COR-L47 (cell line): Measurements from ENCODE around the gene CLINT1.

ENCODE experiments used
- DNase-seq: peaks from one replicate; lab custom pipeline; 2025; lab: John Stamatoyannopoulos, UW

CLINT1 gene

GRCh38 chr5:157758706-157759105 is 100.2 kb downstream of the CLINT1 start:
- DNase-seq, result no peak

DNA sequence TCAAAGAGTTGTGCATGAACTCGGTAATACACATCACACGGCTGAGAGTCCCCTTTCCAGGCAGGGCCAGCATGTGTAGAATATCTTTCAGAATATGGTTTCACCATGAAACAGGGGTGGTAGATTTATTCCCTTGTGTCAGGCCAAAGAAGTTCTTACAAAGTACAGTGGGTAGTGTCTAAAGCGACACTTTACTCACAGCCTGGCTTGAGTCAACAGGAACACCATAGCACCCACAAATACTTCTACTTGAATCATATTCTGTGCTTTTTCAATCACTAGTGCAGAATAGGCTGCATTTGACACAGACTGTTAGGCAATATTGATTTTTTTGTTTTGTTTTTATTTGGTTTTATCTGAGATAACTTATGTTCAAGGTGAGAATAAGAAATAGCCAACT is 102.8 kb downstream of the CLINT1 start:
- no peak for DNase-seq

DNA sequence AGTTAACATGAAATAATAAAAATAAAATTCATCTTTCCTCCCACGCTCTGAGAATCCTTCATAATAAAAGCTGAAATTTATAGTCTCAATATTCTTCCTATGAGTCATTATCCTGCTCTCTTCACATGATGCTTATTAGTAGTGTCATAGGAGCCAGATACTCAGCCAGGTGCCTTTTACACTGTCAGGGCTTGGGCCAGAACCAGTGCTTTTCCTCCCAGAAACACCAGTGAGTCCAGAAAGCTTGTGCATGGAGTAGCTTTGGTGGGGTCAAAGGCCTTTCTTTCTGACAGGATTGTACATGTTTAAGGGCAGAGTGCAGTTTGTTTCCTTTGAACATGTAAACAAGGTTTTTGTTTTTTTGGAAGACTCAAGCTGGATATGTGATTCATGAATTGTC is 108.6 kb downstream of the CLINT1 start:
- no peak for DNase-seq

GRCh38 chr5:157749462-157749799 is 109.5 kb downstream of the CLINT1 start:
- DNase-seq, result no peak

DNA sequence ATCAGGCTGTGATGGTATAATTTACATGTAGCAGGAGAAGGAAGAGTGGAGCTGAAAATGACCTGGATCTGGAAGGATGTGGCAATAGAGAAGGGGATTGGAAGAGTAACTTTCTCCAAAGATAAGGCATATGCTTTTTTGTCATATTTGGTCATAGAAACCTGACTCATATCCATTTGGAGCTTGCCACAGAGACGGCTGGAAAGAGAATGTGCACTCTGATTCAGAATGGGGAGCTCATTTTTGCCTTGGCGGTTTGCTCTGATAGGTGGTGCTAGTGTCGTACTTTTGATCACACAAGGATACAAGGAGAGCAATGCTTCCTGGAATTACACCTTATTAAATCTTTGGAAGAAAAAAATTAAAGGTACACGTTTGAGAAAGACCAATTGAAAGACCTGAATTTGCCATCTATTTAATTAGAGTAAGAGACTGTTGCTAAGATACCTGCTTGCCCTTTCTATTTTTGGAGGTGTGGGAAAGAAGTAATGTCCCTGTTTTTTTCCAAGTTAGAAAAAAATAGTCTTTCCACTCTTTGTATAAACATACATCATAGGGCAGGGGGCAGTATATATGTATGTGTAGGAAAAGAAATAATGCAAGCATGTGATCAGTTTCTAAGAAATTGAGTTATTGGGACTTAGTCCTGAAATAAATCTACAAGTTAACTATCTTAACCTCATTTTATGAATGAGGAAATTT is 110.0 kb downstream of the CLINT1 start:
- DNase-seq, result no peak

GRCh38 chr5:157747766-157748700 is 110.9 kb downstream of the CLINT1 start:
- DNase-seq, result no peak

DNA sequence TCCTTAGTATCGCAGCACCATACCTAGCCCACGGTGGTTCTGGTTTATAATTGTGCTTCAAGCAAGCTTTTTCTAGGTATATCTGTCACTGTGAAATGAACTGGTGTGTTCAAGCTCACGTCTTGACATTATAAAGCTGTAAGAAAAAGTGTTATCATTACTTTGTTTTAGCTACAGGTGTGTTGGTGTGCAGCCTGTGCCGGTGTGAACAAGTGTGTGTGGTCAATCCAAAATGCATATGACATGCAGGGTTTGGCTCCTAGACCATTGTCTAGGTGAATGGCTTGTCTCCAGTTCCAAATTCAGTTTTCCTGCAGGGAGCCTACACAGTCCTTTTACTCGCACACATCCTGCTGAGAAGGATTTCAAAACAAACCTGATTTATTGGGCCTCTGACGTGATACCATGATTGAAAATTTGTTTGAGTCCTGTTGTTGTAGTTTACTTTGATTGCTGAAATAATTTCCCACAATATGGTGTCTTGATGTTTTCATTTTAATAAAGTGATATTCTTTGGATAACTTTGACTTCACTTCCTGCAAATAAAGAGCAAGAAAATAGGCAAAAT is 111.7 kb downstream of the CLINT1 start:
- no peak for DNase-seq

GRCh38 chr5:157745041-157745456 is 113.9 kb downstream of the CLINT1 start:
- DNase-seq, result no peak

GRCh38 chr5:157744051-157745011 is 114.6 kb downstream of the CLINT1 start:
- DNase-seq, result no peak

GRCh38 chr5:157743163-157744050 is 115.5 kb downstream of the CLINT1 start, which contains the start of gene LSM11:
Gene LSM11, plus strand, starts transcription at chr5:157743712. Its CDS starts 39 bp downstream, at chr5:157743751.
- peak; percentile 70 for DNase-seq

- DNase-seq, result no peak
Measured at GRCh38 chr5:157741131-157741530, 117.8 kb downstream of the CLINT1 start.

DNA sequence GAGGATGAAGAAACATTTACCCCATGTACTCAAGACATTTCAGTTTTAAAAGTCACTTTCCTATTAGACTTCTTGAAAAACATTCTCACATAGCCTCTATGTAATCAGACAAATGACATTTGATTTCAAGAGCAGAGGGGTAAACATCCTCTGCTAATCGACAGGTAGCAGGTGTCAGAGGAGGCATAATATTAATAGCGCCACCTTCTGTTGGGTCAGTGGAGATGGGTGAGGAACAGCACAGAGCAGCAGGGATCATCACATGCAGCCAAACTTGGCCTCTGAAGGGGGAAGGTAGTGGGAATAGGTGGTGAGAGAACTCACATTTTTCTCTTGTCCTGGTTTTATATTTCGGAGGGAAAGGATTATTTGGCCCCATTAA is 118.7 kb downstream of the CLINT1 start:
- DNase-seq, result peak; percentile 20

DNA sequence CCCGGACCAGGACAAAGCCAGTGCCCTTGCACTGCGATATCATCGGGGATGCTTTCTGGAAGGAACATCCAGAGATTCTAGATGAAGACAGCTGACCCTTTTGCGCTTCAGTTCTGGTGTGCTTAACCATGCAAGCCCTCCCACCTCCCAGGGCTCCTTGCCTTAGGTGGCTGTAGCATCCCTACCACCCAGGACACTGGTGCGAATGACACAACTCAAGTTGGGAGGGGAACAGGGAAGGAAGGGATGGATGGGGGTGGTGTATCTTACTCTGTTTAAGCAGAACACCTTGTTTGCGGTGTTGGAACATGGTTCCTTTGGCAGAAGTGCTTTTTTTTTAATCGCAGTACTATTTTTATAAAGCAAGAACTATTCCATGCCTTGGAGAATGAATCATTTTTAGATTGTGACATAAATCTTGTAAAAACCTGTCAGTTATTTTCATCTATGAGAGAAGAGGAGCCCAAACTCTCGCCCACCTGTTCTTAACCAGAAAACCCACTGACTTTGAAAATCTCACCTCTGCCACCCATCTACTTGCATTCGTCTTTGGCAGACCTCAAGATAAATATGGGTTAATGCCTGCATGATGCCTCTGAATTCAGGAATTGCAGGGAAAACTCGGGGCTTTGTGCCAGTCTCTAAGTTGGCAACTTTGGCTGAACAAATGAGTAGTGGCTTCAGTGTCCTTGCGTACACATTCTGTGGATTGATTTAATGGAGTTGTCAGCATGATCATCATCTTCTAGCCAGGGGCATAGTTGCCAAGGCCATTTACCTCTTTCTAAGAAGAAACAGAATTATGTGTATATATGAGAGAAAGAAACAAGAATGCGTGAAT is 119.3 kb downstream of the CLINT1 start:
- DNase-seq, result no peak

DNA sequence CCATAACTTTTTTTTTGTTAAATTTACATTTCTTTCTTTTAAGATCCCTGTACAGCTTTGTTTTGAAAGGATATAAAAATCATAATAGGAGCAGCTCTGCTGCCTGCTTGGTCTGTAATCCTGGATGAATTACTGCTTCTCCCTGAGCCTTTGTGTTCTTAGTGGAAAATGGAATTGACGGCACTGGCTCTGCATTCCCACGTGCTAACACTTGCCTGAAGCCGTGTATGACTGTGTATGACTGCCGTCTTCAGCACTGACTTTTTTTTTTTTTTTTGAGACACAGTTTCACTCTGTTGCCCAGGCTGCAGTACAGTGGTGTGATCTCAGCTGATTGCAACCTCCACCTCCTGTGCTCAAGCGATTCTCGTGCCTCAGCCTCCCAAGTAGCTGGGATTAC is 123.0 kb downstream of the CLINT1 start:
- DNase-seq, result no peak
